SH-SY5Y (cell line): Measurements from ENCODE around the gene SLC41A1.

Experiments
- GATA2 ChIP-seq: IDR thresholded peaks from 2 replicates; pipeline ENCODE4 v1.6.1; 2011; ENCODE audit warnings: mild to moderate bottlenecking, low read depth, low read length
- GATA3 ChIP-seq: IDR thresholded peaks from 2 replicates; pipeline ENCODE4 v1.6.1; 2011; ENCODE audit warnings: low read depth, mild to moderate bottlenecking, low read length, moderate library complexity

DNA sequence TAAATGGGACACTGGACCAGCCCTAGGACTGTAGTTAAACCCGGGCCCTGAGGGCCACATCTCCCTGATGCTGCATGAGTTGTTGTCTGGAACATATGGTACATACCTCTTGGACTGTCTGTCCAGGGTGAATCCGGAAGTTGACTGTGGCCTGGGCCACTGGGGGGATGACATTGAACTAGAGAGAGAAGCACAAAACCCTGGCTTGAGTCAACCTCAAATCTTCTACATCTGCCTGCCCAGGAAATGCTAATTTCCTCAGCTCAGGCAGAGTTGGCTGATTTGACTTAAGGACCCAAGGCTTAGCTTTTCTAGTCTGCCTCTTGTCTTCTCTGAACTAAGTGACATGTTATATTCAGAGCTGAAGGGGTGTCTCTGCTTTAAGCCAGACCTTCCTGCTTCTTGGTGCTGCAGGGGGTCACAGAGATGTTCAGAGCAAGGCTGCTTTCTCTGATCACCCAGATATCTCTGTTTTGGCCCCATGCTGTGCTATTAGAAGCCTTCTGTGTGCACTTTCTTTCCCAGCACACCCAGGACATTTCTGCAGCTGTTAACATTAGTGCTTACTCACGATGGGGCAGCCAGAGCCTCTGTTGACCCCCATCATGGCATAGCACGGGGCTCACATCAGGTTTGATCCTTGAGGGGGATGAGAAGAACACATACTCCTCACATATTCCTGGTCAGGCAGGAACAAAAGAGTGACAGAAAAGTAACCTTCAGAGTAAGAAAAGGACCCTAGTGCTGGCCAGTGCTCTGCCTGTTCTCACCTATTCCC, 27.3 kb upstream of the SLC41A1 start:
- TF ChIP-seq GATA3 (no peak), GATA2 (no peak)
